ENCODE results near the gene ADAMTS12.

ADAMTS12 gene

DNA sequence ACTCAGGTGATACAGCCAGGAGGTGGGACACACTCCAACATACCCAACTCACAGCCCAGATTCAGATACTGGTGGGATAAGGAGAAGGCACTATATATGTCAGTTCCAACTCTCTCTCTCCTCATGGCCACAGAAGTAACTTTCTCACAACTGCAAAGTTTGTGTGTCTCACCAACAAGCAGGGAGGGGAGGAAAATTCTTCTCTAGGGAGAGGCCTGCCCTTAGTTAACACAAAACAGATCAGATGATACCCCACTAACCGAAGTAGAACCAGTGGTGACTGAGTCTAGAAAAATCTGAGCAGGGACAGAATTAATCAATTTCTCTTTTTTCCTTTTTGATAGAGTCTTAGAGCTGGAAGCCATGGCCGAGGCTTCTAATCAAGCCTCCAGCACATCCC is 133.1 kb downstream of the ADAMTS12 start:
- DNase-seq (ENCODE audit: low spot score) = no peak

DNA sequence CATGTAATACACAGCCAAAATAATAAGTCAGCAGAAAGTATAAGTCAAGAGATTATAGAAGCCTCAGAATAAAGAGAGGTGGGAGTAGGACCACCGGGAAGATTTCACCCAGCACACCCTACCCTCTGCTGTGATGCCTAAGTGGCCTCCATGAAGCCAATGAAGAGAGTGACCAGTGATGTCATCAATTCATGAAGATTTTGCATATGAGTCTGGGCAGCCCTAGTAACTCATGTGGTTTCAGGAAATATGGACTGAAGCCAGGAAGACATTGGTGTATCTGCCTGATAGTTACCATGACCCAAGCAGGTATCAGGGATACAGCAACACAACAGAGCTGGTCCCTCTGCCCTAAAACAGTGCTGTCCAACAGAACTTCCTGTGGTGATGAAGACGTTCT is 135.3 kb downstream of the ADAMTS12 start:
- no peak for DNase-seq (ENCODE audit: low spot score)

GRCh38 chr5:33755231-33755630 is 136.6 kb downstream of the ADAMTS12 start:
- DNase-seq (ENCODE audit: low spot score) = no peak

DNA sequence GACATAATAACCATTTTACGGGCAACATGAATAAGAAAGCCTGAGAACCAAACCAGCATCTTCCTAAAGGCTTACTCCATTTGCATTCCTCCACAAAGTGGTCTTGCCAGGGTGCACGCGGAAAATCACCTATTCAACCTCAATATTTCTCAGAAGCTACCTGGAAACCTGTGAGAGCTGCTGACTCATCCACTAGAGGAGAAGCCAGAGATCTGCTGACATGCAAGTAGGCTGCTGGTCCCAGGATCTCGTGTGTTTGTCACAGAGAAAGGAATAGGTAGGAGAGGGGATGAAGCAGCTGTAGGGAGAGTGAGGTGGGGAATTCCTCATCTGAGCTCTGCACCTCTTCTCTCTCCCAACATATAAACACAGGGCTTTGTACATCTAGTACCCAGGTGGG is 138.1 kb downstream of the ADAMTS12 start:
- no peak for DNase-seq (ENCODE audit: low spot score)

GRCh38 chr5:33748754-33749153 is 143.0 kb downstream of the ADAMTS12 start:
- no peak for DNase-seq (ENCODE audit: low spot score)

- DNase-seq (ENCODE audit: low spot score) = no peak
Observed at GRCh38 chr5:33745101-33745770, 146.6 kb downstream of the ADAMTS12 start.

DNA sequence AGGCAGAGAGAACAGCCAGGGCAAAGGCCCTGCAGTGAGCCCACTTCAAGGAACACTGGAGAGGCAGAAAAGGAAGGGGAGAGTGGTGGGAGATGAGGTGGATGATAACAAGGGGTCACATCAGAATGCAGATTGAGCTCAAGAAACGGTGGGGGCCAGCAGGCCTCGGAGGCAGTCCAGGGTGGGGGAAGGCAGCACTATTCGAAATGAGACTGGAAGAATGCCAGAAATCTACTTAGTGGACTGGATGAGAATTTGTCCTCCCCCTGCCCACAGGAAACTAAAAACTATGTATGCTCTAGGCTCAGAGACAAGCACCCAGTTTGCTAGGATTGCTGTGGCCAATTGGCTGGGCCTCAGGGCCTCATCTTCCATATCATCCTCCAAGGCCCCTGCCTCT is 148.7 kb downstream of the ADAMTS12 start:
- DNase-seq (ENCODE audit: low spot score) = no peak

DNA sequence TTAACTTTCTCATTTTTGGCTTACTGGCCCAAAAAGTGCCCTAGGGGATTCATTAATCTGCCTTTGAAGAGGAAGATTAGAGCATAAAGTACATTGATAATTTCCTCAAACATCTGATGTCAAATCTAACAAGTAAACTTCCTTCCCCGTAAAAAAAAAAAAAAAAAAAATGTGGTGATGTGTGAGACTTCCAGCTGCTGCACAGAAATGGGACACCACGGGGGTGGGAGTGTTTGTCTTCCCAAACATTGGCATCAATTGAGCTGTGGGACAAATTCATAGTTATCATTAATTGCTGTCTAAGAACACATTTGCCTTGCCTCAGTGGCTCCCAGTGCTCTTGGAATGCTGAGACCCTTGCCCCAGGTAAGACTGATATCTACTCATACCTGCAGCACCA is 149.6 kb downstream of the ADAMTS12 start:
- DNase-seq (ENCODE audit: low spot score) = no peak

- DNase-seq (ENCODE audit: low spot score) = no peak
Observed at GRCh38 chr5:33738967-33739366, 152.8 kb downstream of the ADAMTS12 start.

GRCh38 chr5:33738097-33738496 is 153.7 kb downstream of the ADAMTS12 start:
- no peak for DNase-seq (ENCODE audit: low spot score)

DNA sequence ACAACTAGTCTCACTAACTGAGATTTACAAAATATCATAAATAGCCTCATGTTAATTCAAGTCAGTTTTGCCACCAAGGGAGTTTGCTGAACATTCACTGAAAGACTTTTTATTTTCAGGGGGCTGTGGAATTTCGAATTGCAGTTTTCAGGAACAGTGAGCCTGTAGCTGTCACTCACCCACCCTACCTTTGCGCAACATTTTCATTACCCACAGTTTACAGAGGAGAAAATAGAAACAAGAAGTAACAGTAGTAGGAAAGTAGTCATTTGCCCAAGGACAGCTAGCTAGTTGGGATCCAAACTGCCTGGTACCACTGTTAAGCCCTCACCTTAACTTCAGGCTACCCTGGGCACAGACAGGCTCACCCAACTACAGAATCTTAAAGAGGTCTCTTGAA is 154.1 kb downstream of the ADAMTS12 start:
- no peak for DNase-seq (ENCODE audit: low spot score)

DNA sequence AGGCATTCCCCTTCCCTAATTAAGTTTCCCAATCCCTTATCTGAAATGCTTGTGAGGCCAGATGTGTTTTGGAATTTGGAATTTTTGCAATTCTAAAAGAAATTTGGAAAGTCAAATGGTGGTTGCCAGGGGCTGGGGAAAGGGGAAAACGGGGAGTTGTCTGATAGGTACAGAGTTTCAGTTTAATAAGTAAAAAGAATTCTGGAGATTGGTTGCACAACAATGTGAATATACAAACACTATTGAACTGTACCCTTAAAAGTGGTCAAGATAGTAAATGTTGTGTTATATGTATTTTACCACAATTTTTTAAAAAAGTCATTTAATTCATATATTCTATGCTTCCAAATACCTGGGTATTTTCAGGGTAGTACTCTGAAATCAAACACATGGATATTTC is 154.5 kb downstream of the ADAMTS12 start:
- DNase-seq (ENCODE audit: low spot score) = no peak

DNA sequence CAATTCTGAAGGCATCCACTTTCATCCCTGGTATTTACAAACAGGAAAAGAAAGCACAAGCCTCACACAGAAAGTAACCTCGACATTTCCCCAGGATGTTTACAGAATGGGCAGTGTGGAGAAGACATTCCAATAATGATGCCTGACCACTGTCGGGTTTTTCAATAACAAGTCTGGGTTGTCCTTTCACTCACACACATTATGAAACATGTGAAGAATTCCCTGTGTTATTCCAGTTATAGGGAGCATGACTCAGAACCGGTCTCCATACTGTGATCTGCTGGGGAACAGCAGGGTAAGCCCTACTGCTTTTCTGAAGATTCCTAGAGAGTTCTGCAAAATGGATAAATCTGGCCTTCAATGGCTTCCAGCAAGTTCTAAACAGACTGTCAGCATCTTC is 155.3 kb downstream of the ADAMTS12 start:
- no peak for DNase-seq (ENCODE audit: low spot score)

- no peak for DNase-seq (ENCODE audit: low spot score)
Observed at GRCh38 chr5:33735072-33735471, 156.7 kb downstream of the ADAMTS12 start.

- no peak for DNase-seq (ENCODE audit: low spot score)
Observed at GRCh38 chr5:33734537-33734936, 157.3 kb downstream of the ADAMTS12 start.

DNA sequence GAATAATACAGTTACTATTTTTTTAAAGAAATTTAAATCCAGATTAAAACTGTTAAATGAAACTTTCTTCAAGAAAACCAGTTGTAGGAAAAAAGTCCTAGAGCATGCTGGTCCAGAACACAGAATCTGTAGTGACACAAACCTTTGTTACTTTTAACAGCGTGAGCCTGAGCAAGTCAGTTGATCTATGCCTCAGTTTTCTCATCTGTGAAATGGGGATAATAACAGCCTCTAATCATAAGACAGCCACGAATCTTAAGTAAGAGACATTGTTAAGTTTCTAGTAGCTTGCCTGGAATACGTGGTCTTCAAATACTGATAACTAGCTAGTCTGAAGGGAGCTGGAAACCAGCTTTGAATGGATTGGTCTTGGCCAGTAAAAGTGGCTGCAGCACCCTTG is 158.6 kb downstream of the ADAMTS12 start:
- DNase-seq (ENCODE audit: low spot score) = no peak

- no peak for DNase-seq (ENCODE audit: low spot score)
Observed at GRCh38 chr5:33726422-33727165, 165.2 kb downstream of the ADAMTS12 start.

GRCh38 chr5:33725806-33726205 is 166.0 kb downstream of the ADAMTS12 start:
- no peak for DNase-seq (ENCODE audit: low spot score)

GRCh38 chr5:33721491-33722200 is 170.1 kb downstream of the ADAMTS12 start:
- no peak for DNase-seq (ENCODE audit: low spot score)

DNA sequence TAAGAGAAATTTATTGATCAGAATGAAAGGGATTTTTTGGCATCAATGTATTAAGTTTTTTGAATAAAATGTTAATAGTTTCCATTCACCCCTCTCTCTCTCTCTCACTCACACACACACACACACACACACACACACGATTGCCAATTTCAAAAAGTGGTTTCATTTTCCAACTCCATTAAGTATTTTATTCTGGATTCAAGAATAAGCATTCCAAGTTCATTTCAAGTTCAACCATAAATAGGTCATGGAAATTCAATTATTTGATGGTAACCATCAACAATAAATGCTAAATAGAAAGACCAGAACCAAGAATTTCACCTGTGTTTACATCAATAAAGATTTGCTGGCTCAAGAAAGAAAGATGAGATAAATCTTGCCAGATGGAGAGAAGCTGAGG is 171.6 kb downstream of the ADAMTS12 start:
- DNase-seq (ENCODE audit: low spot score) = no peak

GRCh38 chr5:33719769-33720168 is 172.0 kb downstream of the ADAMTS12 start:
- no peak for DNase-seq (ENCODE audit: low spot score)

DNA sequence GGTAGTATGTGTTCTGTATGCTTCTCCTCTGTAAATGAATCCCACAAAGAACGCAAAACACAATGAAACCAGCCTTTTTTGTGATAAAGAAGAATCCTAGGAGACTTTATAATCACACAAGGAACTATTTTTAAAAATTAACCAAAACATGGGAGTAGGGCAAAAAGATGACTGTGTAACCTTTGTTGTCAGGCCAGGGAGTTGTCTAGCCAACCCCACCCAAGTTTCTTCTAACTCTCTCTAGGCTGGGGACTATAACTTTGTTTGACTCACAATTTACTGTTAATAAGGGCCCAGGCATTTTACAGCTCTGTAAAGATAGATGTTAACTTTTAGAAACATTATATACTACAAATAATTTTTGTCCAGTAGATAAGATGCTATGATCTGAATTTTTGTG is 176.1 kb downstream of the ADAMTS12 start:
- DNase-seq (ENCODE audit: low spot score) = no peak

DNA sequence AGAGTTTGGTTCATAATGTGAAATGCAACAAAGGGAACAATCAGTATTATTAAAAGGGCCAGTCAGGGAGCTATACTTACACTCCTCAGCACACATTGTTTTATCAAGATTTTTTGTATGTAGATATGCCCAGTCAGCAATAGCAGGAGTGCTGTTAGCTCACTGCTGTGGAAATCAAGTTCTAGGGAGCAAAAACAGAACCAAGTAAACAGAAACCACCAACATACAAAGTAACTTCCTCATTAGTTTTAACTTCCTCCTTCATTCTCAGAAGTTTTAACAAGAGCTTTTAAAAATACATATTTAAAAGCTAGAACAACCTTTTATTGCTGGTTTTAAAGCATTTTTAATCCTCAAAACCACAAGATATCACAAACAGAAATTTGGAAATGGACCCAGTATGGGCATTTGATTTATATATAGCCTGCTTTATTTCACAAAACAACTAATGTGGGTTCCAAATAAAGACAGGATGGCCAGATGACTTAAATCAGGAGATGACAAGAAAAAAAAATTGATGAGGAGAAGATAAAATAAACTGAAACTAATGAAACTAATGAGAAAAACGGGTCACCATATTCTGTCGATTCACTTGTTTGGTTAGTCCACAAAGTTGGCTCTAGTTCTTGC is 178.5 kb downstream of the ADAMTS12 start:
- no peak for DNase-seq (ENCODE audit: low spot score)

Data from CD4-positive, alpha-beta T cell treated with Interleukin-6 at 100 ng/mL for 8 hours (primary cell).